Karpas-422 (cell line): ENCODE data around the gene OMG. TPM values are rescaled to one million over a fixed set of nuclear protein-coding genes. Genes with fewer than 3 reads are reported as not detected.
"Not testable (repeated sequence)": the region's sequence is repeated elsewhere in the genome, so short reads cannot be mapped to it uniquely, and the experiment has no call there.

Experiments used
- DNase-seq: peaks from one replicate; pipeline ENCODE4 v3.0.0-alpha.2; 2015
- H2AFZ ChIP-seq: fragments of 200-600 bp; sonication (generic); 2 replicates; pipeline ENCODE4 v1.6.1; 2014; ENCODE audit warnings: antibody characterized with exemption, low read length, mixed read lengths
- H3K27ac ChIP-seq: fragments of 200-600 bp; sonication (generic); 2 replicates; pipeline ENCODE4 v1.5.1; 2014; ENCODE audit warnings: mild to moderate bottlenecking, low read length, moderate library complexity
- H3K27me3 ChIP-seq: fragments of 200-600 bp; sonication (generic); 2 replicates; pipeline ENCODE4 v1.6.1; 2014; ENCODE audit warnings: low read length, mixed read lengths
- H3K36me3 ChIP-seq: fragments of 200-600 bp; sonication (generic); 2 replicates; pipeline ENCODE4 v1.6.1; 2014; ENCODE audit warnings: low read length, mixed read lengths; ENCODE audit not compliant: insufficient read depth
- H3K4me1 ChIP-seq: fragments of 200-600 bp; sonication (generic); 2 replicates; pipeline ENCODE4 v1.6.1; 2014; ENCODE audit warnings: mild to moderate bottlenecking, low read length, mixed read lengths
- H3K4me2 ChIP-seq: fragments of 200-600 bp; sonication (generic); 2 replicates; pipeline ENCODE4 v1.6.1; 2014; ENCODE audit warnings: low read length, low read depth, mild to moderate bottlenecking; ENCODE audit not compliant: poor library complexity, severe bottlenecking
- H3K4me3 ChIP-seq: fragments of 200-600 bp; sonication (generic); 2 replicates; pipeline ENCODE4 v1.5.1; 2014; ENCODE audit warnings: mild to moderate bottlenecking, antibody characterized with exemption, low read length, mixed read lengths
- H3K79me2 ChIP-seq: fragments of 200-600 bp; sonication (generic); 2 replicates; pipeline ENCODE4 v1.6.1; 2014; ENCODE audit warnings: mild to moderate bottlenecking, low read length, mixed read lengths
- H3K9ac ChIP-seq: fragments of 200-600 bp; sonication (generic); 2 replicates; pipeline ENCODE4 v1.6.0; 2014; ENCODE audit warnings: low read length
- H3K9me2 ChIP-seq: fragments of 200-600 bp; sonication (generic), shearing (Covaris generic); replicated peaks from 2 replicates; pipeline ENCODE4 v1.6.0; 2014; ENCODE audit warnings: mild to moderate bottlenecking, low read length, moderate library complexity; ENCODE audit not compliant: insufficient read depth
- H3K9me3 ChIP-seq: fragments of 300-700, 200-600 bp; sonication (generic); 2 replicates; pipeline ENCODE4 v1.6.1; 2014; ENCODE audit warnings: low read length, mixed read lengths
- H4K20me1 ChIP-seq: fragments of 200-600 bp; sonication (generic); 2 replicates; pipeline ENCODE4 v1.6.1; 2014; ENCODE audit warnings: mild to moderate bottlenecking, antibody characterized with exemption, low read length, low read depth; ENCODE audit not compliant: insufficient read depth
- total RNA-seq: library from RNA; depleted of rRNA; stranded (reverse); fragments of >200 nt; shearing (Covaris generic); gene quantifications from 2 replicates; pipeline ENCODE4 v1.2.3, GENCODE V29; 2014; ENCODE audit warnings: low replicate concordance; rRNA removed

The OMG gene, protein sequence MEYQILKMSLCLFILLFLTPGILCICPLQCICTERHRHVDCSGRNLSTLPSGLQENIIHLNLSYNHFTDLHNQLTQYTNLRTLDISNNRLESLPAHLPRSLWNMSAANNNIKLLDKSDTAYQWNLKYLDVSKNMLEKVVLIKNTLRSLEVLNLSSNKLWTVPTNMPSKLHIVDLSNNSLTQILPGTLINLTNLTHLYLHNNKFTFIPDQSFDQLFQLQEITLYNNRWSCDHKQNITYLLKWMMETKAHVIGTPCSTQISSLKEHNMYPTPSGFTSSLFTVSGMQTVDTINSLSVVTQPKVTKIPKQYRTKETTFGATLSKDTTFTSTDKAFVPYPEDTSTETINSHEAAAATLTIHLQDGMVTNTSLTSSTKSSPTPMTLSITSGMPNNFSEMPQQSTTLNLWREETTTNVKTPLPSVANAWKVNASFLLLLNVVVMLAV
- total RNA-seq = 0.11 TPM in 1 of 2 replicates, not detected in the other

DNA sequence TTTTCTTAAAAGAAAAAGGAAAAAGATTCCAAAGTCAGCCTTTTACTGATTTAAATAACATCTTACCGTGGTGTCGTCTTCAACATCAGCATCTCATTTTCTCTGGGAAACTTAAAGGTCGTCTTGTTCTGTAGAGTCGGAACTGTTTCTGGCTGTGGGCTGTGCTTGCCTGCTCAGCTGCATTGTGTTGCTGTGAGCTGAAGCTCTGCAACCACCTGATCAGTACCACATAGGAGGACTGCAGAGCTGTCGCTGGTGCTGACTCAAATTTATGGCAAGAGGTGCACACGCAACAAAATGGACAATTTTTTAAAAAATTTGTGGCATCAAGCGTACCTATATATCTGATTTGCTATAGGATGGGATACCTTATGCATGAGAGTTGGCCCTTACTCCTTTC, at the start of gene OMG:
Gene OMG, minus strand, starts transcription at position 150 of the 400 bp plus-strand sequence. CDS start 908 bp downstream, outside the sequence.
- H3K4me2 ChIP-seq = no peak within 1 kb of the TSS
- peaks cover 2% of the 10 kb centered on the region; the same call in 1 of the 2 replicates for H3K4me1 ChIP-seq
- DNase-seq = no peak
- no peaks in the 10 kb centered on the region for H4K20me1 ChIP-seq
- no peaks in the 10 kb centered on the region for H3K9me3 ChIP-seq
- H3K27me3 ChIP-seq = no peaks in the 10 kb centered on the region
- H2AFZ ChIP-seq = no peak within 1 kb of the TSS
- no peak within 1 kb of the TSS for H3K4me3 ChIP-seq
- no peaks in the 10 kb centered on the region for H3K9me2 ChIP-seq
- H3K9ac ChIP-seq = no peak within 1 kb of the TSS
- peaks cover 38% of the 10 kb centered on the region for H3K79me2 ChIP-seq
- H3K27ac ChIP-seq = no peak within 1 kb of the TSS
- H3K36me3 ChIP-seq = peaks cover 20% of the 10 kb centered on the region

DNA sequence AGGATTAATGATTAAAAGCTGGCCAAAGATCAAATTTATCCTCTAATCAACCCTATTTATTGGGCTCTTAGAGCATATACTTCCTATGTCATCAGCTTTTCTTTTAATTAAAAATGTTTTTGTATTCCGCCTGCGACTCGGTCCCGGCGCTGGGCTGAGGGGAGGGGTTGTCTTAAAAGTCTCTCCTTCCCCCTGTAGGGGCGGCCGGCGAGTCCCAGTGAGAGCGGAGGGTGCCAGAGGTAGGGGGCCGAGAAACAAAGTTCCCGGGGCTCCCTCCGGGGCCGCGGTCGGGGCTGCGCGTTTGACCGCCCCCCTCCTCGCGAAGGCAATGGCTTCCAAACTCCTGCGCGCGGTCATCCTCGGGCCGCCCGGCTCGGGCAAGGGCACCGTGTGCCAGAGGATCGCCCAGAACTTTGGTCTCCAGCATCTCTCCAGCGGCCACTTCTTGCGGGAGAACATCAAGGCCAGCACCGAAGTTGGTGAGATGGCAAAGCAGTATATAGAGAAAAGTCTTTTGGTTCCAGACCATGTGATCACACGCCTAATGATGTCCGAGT, 48.2 kb upstream of the OMG start:
- H3K27me3 ChIP-seq, H2AFZ ChIP-seq, H3K9me3 ChIP-seq, H3K9me2 ChIP-seq, DNase-seq, H4K20me1 ChIP-seq, H3K27ac ChIP-seq, H3K4me1 ChIP-seq, H3K4me2 ChIP-seq, H3K79me2 ChIP-seq, H3K4me3 ChIP-seq, H3K9ac ChIP-seq: not testable (repeated sequence)
- peaks cover 42% of the 10 kb centered on the region for H3K36me3 ChIP-seq

DNA sequence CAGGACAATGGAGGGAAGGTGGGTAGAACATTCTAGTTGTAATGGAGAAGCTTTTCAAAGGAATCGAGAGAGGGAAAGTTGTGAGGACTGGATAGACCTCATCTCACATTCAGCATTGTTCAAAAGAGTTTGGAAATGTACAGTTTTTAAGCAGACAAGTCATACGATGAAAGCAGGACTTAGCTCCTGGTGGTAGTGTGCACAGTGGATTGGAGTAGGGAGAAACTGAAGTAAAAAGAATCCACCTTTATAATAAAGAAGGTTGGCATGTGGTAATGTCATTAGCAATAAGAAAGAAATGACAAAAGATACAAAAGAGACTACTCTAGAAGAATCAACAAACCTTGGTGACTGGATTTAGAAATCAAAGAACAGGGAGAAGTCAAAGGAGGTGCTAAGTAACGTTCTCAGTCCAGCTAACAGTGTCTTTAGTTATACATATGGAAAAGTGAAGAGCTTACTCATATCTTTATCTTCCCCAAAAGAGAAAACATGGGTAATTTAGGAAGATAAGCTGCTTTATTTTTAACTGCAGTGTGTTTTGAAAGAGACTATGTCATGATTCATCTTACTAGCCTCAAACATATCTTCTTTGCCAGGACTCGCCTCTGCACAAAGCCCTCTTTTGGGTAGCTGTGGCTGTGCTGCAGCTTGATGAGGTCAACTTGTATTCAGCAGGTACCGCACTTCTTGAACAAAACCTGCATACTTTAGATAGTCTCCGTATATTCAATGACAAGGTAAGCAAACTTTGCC, 43.0 kb upstream of the OMG start:
- H3K36me3 ChIP-seq = peaks cover 48% of the 10 kb centered on the region
- no peak overlapping the region for H3K4me2 ChIP-seq
- H2AFZ ChIP-seq = no peak overlapping the region

DNA sequence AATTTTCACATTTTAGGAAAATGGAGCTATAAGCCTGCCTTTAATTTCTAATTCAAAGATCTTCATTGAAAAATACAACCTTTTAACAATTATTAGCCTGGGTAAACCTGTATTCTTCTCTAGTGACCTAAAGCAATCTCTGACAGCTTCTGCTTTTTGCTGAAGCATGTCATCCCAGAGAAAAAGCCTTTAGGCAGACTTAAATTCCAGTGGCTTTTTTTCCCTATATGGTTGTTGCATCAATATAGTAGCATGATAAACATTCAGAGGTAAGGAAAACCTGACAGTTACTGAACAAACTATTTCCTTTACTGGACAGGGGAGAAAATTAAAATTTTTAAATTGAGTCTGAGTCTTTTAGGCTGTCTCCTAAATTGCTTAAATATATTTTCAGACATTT, 32.2 kb upstream of the OMG start:
- H3K36me3 ChIP-seq = peaks cover 12% of the 10 kb centered on the region; the same call in 1 of the 2 replicates
- H3K4me1 ChIP-seq = no peaks in the 10 kb centered on the region
- H2AFZ ChIP-seq = no peak overlapping the region
- no peaks in the 10 kb centered on the region for H4K20me1 ChIP-seq
- no peaks in the 10 kb centered on the region for H3K9me2 ChIP-seq
- no peak for DNase-seq
- no peak overlapping the region for H3K4me2 ChIP-seq
- H3K4me3 ChIP-seq = no peak overlapping the region
- H3K27me3 ChIP-seq = no peaks in the 10 kb centered on the region
- H3K27ac ChIP-seq = no peak overlapping the region
- no peak overlapping the region for H3K9ac ChIP-seq
- no peaks in the 10 kb centered on the region for H3K9me3 ChIP-seq
- H3K79me2 ChIP-seq = 0 out of 2 replicates have a peak, but pooled peaks cover 2% of the 10 kb centered on the region

More for the DNA sequence above, 43.0 kb upstream of the OMG start:
- no peaks in the 10 kb centered on the region for H4K20me1 ChIP-seq
- H3K4me3 ChIP-seq = no peak overlapping the region
- H3K27ac ChIP-seq = no peak overlapping the region
- no peaks in the 10 kb centered on the region for H3K9me2 ChIP-seq
- DNase-seq = no peak
- H3K4me1 ChIP-seq = no peaks in the 10 kb centered on the region
- no peaks in the 10 kb centered on the region for H3K27me3 ChIP-seq
- 0 out of 2 replicates have a peak, but pooled peaks cover 5% of the 10 kb centered on the region for H3K79me2 ChIP-seq
- no peaks in the 10 kb centered on the region for H3K9me3 ChIP-seq
- no peak overlapping the region for H3K9ac ChIP-seq

DNA sequence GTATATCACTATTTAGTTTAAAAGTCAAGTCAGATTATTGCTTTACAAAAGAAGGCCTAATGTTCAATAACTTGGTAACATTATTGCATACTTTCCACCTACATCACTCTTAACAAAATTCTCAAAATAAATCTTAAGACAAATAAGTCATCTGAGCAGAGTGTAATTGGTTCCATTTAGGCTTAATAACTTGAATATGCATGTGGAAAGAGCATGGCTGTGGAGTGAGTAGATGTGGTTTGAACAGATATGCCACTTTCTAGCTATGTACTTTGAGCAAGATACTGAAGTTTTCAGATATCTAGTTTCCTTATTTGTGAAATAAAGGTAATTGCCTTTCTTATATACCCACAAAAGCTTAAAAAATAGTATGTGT, 31.1 kb upstream of the OMG start:
- H3K27me3 ChIP-seq = no peaks in the 10 kb centered on the region
- H3K4me2 ChIP-seq = no peak overlapping the region
- H3K4me1 ChIP-seq = no peaks in the 10 kb centered on the region
- H3K9me2 ChIP-seq = no peaks in the 10 kb centered on the region
- H3K27ac ChIP-seq = peak overlapping the region; percentile 2; the same call in 1 of the 2 replicates
- DNase-seq = no peak
- peaks cover 10% of the 10 kb centered on the region; the same call in 1 of the 2 replicates for H3K36me3 ChIP-seq
- H2AFZ ChIP-seq = no peak overlapping the region
- peaks cover 7% of the 10 kb centered on the region; the same call in 1 of the 2 replicates for H3K79me2 ChIP-seq
- H4K20me1 ChIP-seq = no peaks in the 10 kb centered on the region
- no peak overlapping the region for H3K4me3 ChIP-seq
- H3K9ac ChIP-seq = no peak overlapping the region
- no peaks in the 10 kb centered on the region for H3K9me3 ChIP-seq

DNA sequence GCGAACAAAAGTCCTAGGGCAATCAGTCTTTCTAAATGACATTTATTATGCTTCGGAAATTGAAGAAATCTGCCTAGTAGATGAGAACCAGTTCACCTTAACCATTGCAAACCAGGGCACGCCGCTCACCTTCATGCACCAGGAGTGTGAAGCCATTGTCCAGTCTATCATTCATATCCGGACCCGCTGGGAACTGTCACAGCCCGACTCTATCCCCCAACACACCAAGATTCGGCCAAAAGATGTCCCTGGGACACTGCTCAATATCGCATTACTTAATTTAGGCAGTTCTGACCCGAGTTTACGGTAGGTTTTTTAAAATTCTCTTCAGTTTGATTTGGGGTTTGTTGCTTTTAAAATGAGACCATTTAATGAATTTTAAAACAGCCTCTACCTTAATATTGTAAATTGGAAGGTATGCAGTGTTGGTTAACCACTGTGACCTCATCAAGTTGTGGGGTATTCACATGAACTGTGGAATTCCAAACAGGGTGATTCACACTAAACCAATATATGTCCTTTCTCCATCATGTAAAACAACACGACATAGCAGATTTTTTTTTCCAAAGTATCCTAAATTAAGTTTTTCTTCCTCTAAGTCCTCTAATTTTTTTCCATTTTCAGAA, 30.6 kb upstream of the OMG start:
- Histone ChIP-seq H3K79me2 (peaks cover 7% of the 10 kb centered on the region; the same call in 1 of the 2 replicates), H3K4me2 (no peak overlapping the region), H2AFZ (no peak overlapping the region), H3K9ac (no peak overlapping the region), H3K9me2 (no peaks in the 10 kb centered on the region), H3K27me3 (no peaks in the 10 kb centered on the region), H4K20me1 (no peaks in the 10 kb centered on the region), H3K27ac (no peak overlapping the region), H3K36me3 (peaks cover 10% of the 10 kb centered on the region; the same call in 1 of the 2 replicates), H3K4me1 (no peaks in the 10 kb centered on the region), H3K4me3 (no peak overlapping the region), H3K9me3 (no peaks in the 10 kb centered on the region)
- no peak for DNase-seq

DNA sequence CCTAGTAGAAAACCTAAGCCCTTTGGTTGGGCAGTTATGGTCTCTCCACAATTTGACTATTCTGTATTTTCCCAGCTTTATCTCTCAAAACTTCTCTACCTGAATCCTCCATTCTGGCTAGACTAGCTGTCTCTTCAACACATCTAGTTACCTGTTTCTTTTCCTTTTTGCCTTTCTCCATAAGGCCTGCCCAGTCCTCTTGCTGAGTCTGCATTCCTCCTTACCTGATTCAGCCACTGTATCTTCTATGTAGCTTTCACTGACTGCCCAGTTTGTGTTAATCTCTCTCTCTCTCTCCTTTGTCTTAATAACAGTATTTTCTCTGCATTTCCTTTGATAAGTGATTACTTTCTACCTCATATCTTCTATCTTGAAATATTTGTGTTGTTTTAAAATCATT, 26.5 kb upstream of the OMG start:
- Histone ChIP-seq H3K9me3 (no peaks in the 10 kb centered on the region), H4K20me1 (no peaks in the 10 kb centered on the region), H3K79me2 (peaks cover 27% of the 10 kb centered on the region), H2AFZ (no peak overlapping the region), H3K4me1 (peaks cover 31% of the 10 kb centered on the region), H3K4me3 (no peak overlapping the region), H3K4me2 (no peak overlapping the region), H3K9ac (no peak overlapping the region), H3K36me3 (peaks cover 3% of the 10 kb centered on the region; the same call in 1 of the 2 replicates), H3K9me2 (no peaks in the 10 kb centered on the region), H3K27me3 (no peaks in the 10 kb centered on the region), H3K27ac (no peak overlapping the region)
- DNase-seq = no peak
